HCT116 (cell line): ENCODE results near the gene XYLT1. TPM values are rescaled to one million over a fixed set of nuclear protein-coding genes. Genes with fewer than 3 reads are reported as not detected.

ENCODE experiments used
- ATAC-seq: fragments of 200-7000 bp; cut with Tn5 transposase; 2 replicates; pipeline ENCODE4 v1.9.1; 2020; ENCODE audit warnings: mild to moderate bottlenecking, moderate library complexity
- BruUV-seq: library from RNA; stranded (reverse); fragments of 400-500 nt; replicated peaks from 2 replicates; lab custom pipeline; 2021; lab: Mats Ljungman, UMichigan
- CTCF ChIA-PET: fragments of 300-600 bp; sonication (Branson Sonifier 250); formaldehyde crosslinking; loops from one replicate; lab custom pipeline; 2021; ENCODE audit warnings: antibody characterized with exemption; lab: Charles Lee
- POLR2A ChIA-PET: fragments of 300-600, 350-600 bp; sonication (Branson Sonifier 250); formaldehyde crosslinking; loops from one replicate; lab custom pipeline; 2021; ENCODE audit warnings: antibody characterized with exemption; lab: Charles Lee
- RAD21 ChIA-PET, 2 experiments: fragments of 300-600 bp; sonication (Branson Sonifier 250); formaldehyde crosslinking; loops; one replicate each; lab custom pipeline; 2023; ENCODE audit warnings: low total read pairs in 2 of 2; ENCODE audit not compliant: uncharacterized antibody in 2 of 2, unreplicated experiment in 2 of 2, low non-redundant PET in 1 of 2; lab: Charles Lee
- DNase-seq: peaks from one replicate; pipeline ENCODE4 v3.0.0-alpha.2; 2010; ENCODE audit warnings: low read depth, low spot score
- H2AFZ ChIP-seq: fragments of 200-600 bp; shearing (Covaris generic), sonication (generic); 2 replicates; pipeline ENCODE4 v1.6.1; 2017; ENCODE audit warnings: low read depth, mixed run types, mixed read lengths, antibody characterized with exemption, low read length; ENCODE audit not compliant: poor library complexity, severe bottlenecking
- H3K27ac ChIP-seq: 2 replicates; pipeline ENCODE4 v1.5.1; 2012; ENCODE audit warnings: low read depth, low read length
- H3K27me3 ChIP-seq: fragments of 200-600 bp; sonication (generic); 2 replicates; pipeline ENCODE4 v1.6.1; 2016; ENCODE audit warnings: mixed run types, low read length, mixed read lengths; ENCODE audit not compliant: insufficient read depth
- H3K36me3 ChIP-seq, 2 experiments: fragments of 200-500 bp in 1 of 2; fragments of 200-600 bp in 1 of 2; sonication (Bioruptor generic) in 1 of 2; sonication (generic) in 1 of 2; 2 replicates each; pipeline versions ENCODE4 v1.5.1 to v1.6.1; 2014 to 2016; ENCODE audit warnings: low read length in 2 of 2, inconsistent platforms in 1 of 2, mixed read lengths in 1 of 2, mixed run types in 1 of 2; ENCODE audit not compliant: insufficient read depth in 2 of 2, control insufficient read depth in 1 of 2
- H3K4me1 ChIP-seq, 2 experiments: fragments of 200-600 bp in 1 of 2; sonication (generic) in 1 of 2; 2 replicates each; pipeline versions ENCODE4 v1.5.1 to v1.6.1; 2012 to 2017; ENCODE audit warnings: low read length in 2 of 2, inconsistent platforms in 1 of 2, mild to moderate bottlenecking in 1 of 2, mixed read lengths in 1 of 2, mixed run types in 1 of 2, moderate library complexity in 1 of 2; ENCODE audit not compliant: insufficient read depth in 2 of 2, control insufficient read depth in 1 of 2
- H3K4me2 ChIP-seq: fragments of 200-600 bp; sonication (generic); 2 replicates; pipeline ENCODE4 v1.6.1; 2017; ENCODE audit warnings: mixed run types, low read length, mixed read lengths
- H3K4me3 ChIP-seq, 2 experiments: fragments of 200-600 bp in 1 of 2; sonication (generic) in 1 of 2; replicated peaks in 1 of 2; 2 replicates each; pipeline ENCODE4 v1.5.1; 2011 to 2016; ENCODE audit warnings: low read length in 2 of 2, control low read depth in 1 of 2, low read depth in 1 of 2, mild to moderate bottlenecking in 1 of 2, mixed read lengths in 1 of 2, mixed run types in 1 of 2
- H3K79me2 ChIP-seq: fragments of 200-600 bp; sonication (generic); 2 replicates; pipeline ENCODE4 v1.6.1; 2017; ENCODE audit warnings: mild to moderate bottlenecking, mixed run types, low read length, moderate library complexity, mixed read lengths; ENCODE audit not compliant: insufficient read depth
- H3K9ac ChIP-seq: fragments of 200-600 bp; sonication (generic); 2 replicates; pipeline ENCODE4 v1.6.1; 2016; ENCODE audit warnings: low read length, mixed read lengths
- H3K9me2 ChIP-seq: fragments of 200-600 bp; sonication (generic), shearing (Covaris generic); 2 replicates; pipeline ENCODE4 v1.6.1; 2017; ENCODE audit warnings: mixed run types, mild to moderate bottlenecking, moderate library complexity; ENCODE audit not compliant: insufficient read depth
- H3K9me3 ChIP-seq, 2 experiments: fragments of 200-500 bp in 1 of 2; fragments of 200-600 bp in 1 of 2; sonication (Bioruptor generic) in 1 of 2; sonication (generic) in 1 of 2; 2 replicates each; pipeline ENCODE4 v1.6.1; 2014 to 2017; ENCODE audit warnings: low read length in 2 of 2, mixed read lengths in 2 of 2, inconsistent platforms in 1 of 2, low read depth in 1 of 2, mild to moderate bottlenecking in 1 of 2, mixed run types in 1 of 2, moderate library complexity in 1 of 2; ENCODE audit not compliant: control insufficient read depth in 1 of 2, insufficient read depth in 1 of 2
- H4K20me1 ChIP-seq: fragments of 200-600 bp; sonication (generic), shearing (Covaris generic); 2 replicates; pipeline ENCODE4 v1.6.1; 2017; ENCODE audit warnings: mixed run types, mild to moderate bottlenecking, moderate library complexity; ENCODE audit not compliant: insufficient read depth
- CBX3 ChIP-seq: IDR thresholded peaks from 2 replicates; pipeline ENCODE4 v1.6.1; 2012; ENCODE audit warnings: low read depth
- ELF1 ChIP-seq: IDR thresholded peaks from 2 replicates; pipeline ENCODE4 v1.6.1; 2012; ENCODE audit warnings: low read depth, borderline replicate concordance
- EZH2 ChIP-seq: fragments of 200-600 bp; sonication (generic); IDR thresholded peaks from 2 replicates; pipeline ENCODE4 v1.6.1; 2017; ENCODE audit warnings: antibody characterized with exemption, mixed run types
- EZH2phosphoT487 ChIP-seq: fragments of 200-600 bp; IDR thresholded peaks from 2 replicates; pipeline ENCODE4 v1.6.1; 2018; ENCODE audit warnings: antibody characterized with exemption, borderline replicate concordance
- FOSL1 ChIP-seq: IDR thresholded peaks from 2 replicates; pipeline ENCODE4 v1.6.1; 2012; ENCODE audit warnings: low read depth
- RAD21 ChIP-seq: IDR thresholded peaks from 2 replicates; pipeline ENCODE4 v1.6.1; 2012; ENCODE audit warnings: low read depth, mild to moderate bottlenecking
- SP1 ChIP-seq: IDR thresholded peaks from 2 replicates; pipeline ENCODE4 v1.6.1; 2012; ENCODE audit warnings: low read depth
- SRF ChIP-seq: IDR thresholded peaks from 2 replicates; pipeline ENCODE4 v1.6.1; 2012; ENCODE audit warnings: low read depth
- TCF7L2 ChIP-seq: IDR thresholded peaks from 2 replicates; pipeline ENCODE4 v1.7.0; 2011; ENCODE audit warnings: borderline replicate concordance, inconsistent platforms; ENCODE audit not compliant: insufficient read depth, insufficient read length; ENCODE audit errors: extremely low read depth
- YY1 ChIP-seq: IDR thresholded peaks from 2 replicates; pipeline ENCODE4 v1.6.1; 2011; ENCODE audit warnings: low read length, low read depth, moderate library complexity, mild to moderate bottlenecking; ENCODE audit not compliant: insufficient replicate concordance; ENCODE audit errors: extremely low read depth
- intact Hi-C: fragments of 100-400 bp; cut with micrococcal nuclease; formaldehyde crosslinking; loops from 2 replicates; pipeline ENCODE4 v1.10.0; 2022
- total RNA-seq: library from RNA; stranded (reverse); gene quantifications from one replicate; pipeline ENCODE4 v1.2.1, GENCODE V29; 2021; ENCODE audit not compliant: unreplicated experiment
- TF ChIP-seq, protein P1 (sequence below): IDR thresholded peaks from 2 replicates; pipeline ENCODE4 v1.6.1; 2012
- TF ChIP-seq, protein P2 (sequence below): IDR thresholded peaks from 2 replicates; pipeline ENCODE4 v1.6.1; 2011; ENCODE audit warnings: mild to moderate bottlenecking, low read length, moderate library complexity; ENCODE audit not compliant: insufficient replicate concordance; ENCODE audit errors: extremely low read depth

The XYLT1 gene
- total RNA-seq, 1 experiment from 2014 or later, result 4.5 TPM

DNA sequence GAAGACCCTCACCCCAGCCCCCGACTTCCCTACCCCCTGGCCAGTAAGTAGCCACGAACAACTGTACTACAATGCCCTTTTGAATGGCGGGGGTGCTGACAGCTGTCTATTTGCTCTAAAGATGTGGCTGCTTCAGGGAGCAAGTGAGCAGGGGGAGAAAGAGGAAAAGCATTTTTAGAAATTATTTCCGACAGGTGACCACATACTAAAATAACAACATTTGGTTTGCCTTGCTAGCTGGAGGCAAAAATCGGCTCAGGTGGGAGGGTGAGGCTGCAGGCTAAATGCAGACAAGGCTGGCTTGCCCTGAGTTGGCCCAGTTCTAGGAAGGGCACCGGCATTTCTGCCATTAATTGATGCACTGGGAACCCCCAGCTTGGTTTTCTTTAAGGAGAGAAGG is 188.5 kb downstream of the XYLT1 start:
- H3K9me2 ChIP-seq, result no peaks in the 10 kb centered on the region
- intact Hi-C loops, result no loop called here
- no peak overlapping the region for H2AFZ ChIP-seq
- no peak for ATAC-seq
- no peak overlapping the region for H3K4me3 ChIP-seq
- RAD21 ChIA-PET, result no interaction called here
- no peaks in the 10 kb centered on the region for H3K79me2 ChIP-seq
- no peak for DNase-seq
- H3K9ac ChIP-seq, result no peak overlapping the region
- H3K27me3 ChIP-seq, result peaks cover 7% of the 10 kb centered on the region
- H3K27ac ChIP-seq, result no peak overlapping the region
- H3K9me3 ChIP-seq, result no peaks in the 10 kb centered on the region
- no peak overlapping the region for H3K4me2 ChIP-seq
- no peaks in the 10 kb centered on the region for H4K20me1 ChIP-seq
- no peak for TF ChIP-seq TCF7L2
- no peak for TF ChIP-seq FOSL1
- no peak for TF ChIP-seq CBX3
- no peak for TF ChIP-seq EZH2phosphoT487
- no peak for TF ChIP-seq RAD21
- no peak for TF ChIP-seq EZH2
- TF ChIP-seq, protein P1, sequence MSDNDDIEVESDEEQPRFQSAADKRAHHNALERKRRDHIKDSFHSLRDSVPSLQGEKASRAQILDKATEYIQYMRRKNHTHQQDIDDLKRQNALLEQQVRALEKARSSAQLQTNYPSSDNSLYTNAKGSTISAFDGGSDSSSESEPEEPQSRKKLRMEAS, result no peak
- no peak for TF ChIP-seq YY1
- TF ChIP-seq SRF, result no peak
- TF ChIP-seq, protein P2, sequence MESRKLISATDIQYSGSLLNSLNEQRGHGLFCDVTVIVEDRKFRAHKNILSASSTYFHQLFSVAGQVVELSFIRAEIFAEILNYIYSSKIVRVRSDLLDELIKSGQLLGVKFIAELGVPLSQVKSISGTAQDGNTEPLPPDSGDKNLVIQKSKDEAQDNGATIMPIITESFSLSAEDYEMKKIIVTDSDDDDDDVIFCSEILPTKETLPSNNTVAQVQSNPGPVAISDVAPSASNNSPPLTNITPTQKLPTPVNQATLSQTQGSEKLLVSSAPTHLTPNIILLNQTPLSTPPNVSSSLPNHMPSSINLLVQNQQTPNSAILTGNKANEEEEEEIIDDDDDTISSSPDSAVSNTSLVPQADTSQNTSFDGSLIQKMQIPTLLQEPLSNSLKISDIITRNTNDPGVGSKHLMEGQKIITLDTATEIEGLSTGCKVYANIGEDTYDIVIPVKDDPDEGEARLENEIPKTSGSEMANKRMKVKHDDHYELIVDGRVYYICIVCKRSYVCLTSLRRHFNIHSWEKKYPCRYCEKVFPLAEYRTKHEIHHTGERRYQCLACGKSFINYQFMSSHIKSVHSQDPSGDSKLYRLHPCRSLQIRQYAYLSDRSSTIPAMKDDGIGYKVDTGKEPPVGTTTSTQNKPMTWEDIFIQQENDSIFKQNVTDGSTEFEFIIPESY, result no peak
- TF ChIP-seq ELF1, result no peak
- no peak for TF ChIP-seq SP1
- TF ChIP-seq, all 23 proteins: peak for 0
- POLR2A ChIA-PET, result no interaction called here
- Histone ChIP-seq H3K36me3 (no peaks in the 10 kb centered on the region), H3K4me1 (no peaks in the 10 kb centered on the region)
- CTCF ChIA-PET, result no interaction called here
- no TSS peak for BruUV-seq
